Activated CD4-positive, alpha-beta T cell treated with anti-CD3 and anti-CD28 coated beads, Interleukin-2, amount 10 ng/mL, durations not matched to agents 24 days and 14 days (primary cell): ENCODE data around the gene CMTM7. TPM values are rescaled to one million over a fixed set of nuclear protein-coding genes. Genes with fewer than 3 reads are reported as not detected.

Experiments
- DNase-seq: peaks from one replicate; pipeline ENCODE4 v3.0.0; 2022
- H3K27ac Mint-ChIP-seq: one replicate; pipeline ENCODE4 v1.8.0; 2022; ENCODE audit warnings: mild to moderate bottlenecking, mixed read lengths
- H3K27me3 Mint-ChIP-seq: one replicate; pipeline ENCODE4 v1.8.0; 2022; ENCODE audit warnings: mixed read lengths
- H3K36me3 Mint-ChIP-seq: one replicate; pipeline ENCODE4 v1.8.0; 2022; ENCODE audit warnings: low read depth, mild to moderate bottlenecking, mixed read lengths
- H3K4me1 Mint-ChIP-seq: one replicate; pipeline ENCODE4 v1.8.0; 2021; ENCODE audit warnings: mixed read lengths
- H3K4me3 Mint-ChIP-seq: one replicate; pipeline ENCODE4 v1.8.0; 2022; ENCODE audit warnings: mild to moderate bottlenecking, moderate library complexity, mixed read lengths
- H3K9me3 Mint-ChIP-seq: one replicate; pipeline ENCODE4 v1.8.0; 2021; ENCODE audit warnings: mixed read lengths
- intact Hi-C: fragments of 100-400 bp; cut with micrococcal nuclease; formaldehyde crosslinking; loops from one replicate; pipeline ENCODE4 v1.15.1; 2023
- total RNA-seq: library from RNA; stranded (reverse); gene quantifications from 2 replicates; pipeline ENCODE4 v1.2.3, GENCODE V29; 2022

CMTM7 gene
- total RNA-seq, 1 donor from 2014 or later: 45.0 TPM

GRCh38 chr3:32413845-32414521 lies 22.3 kb downstream of the CMTM7 start:
- H3K27me3 Mint-ChIP-seq: no peaks in the 10 kb centered on the region
- peak overlapping the region; percentile 66 for H3K4me3 Mint-ChIP-seq
- H3K4me1 Mint-ChIP-seq: peaks cover 56% of the 10 kb centered on the region
- no peak for DNase-seq
- H3K27ac Mint-ChIP-seq: peak overlapping the region; percentile 88
- peaks cover 23% of the 10 kb centered on the region for H3K36me3 Mint-ChIP-seq
- intact Hi-C loops: loop anchor here (1.0 kb wide), 1 partner anchor 12 kb away; no protein-coding TSS in a partner anchor
- H3K9me3 Mint-ChIP-seq: no peaks in the 10 kb centered on the region

GRCh38 chr3:32414522-32415202 lies 23.0 kb downstream of the CMTM7 start:
- Mint-ChIP-seq H3K9me3 (no peaks in the 10 kb centered on the region), H3K27me3 (no peaks in the 10 kb centered on the region), H3K4me1 (peaks cover 58% of the 10 kb centered on the region), H3K36me3 (peaks cover 27% of the 10 kb centered on the region), H3K27ac (peak overlapping the region; percentile 88), H3K4me3 (peak overlapping the region; percentile 66)
- intact Hi-C loops: loop anchor here (1.0 kb wide), 1 partner anchor 12 kb away; no protein-coding TSS in a partner anchor
- DNase-seq: peak; percentile 88

GRCh38 chr3:32419742-32420125 lies 28.1 kb downstream of the CMTM7 start:
- Mint-ChIP-seq H3K9me3 (no peaks in the 10 kb centered on the region), H3K4me1 (peaks cover 77% of the 10 kb centered on the region), H3K4me3 (peak overlapping the region; percentile 60), H3K27ac (peak overlapping the region; percentile 87), H3K36me3 (peaks cover 30% of the 10 kb centered on the region), H3K27me3 (no peaks in the 10 kb centered on the region)
- DNase-seq: no peak
- intact Hi-C loops: loop anchor here (2.0 to 5.0 kb wide), 2 partner anchors 13 to 38 kb away; no protein-coding TSS in a partner anchor

- Mint-ChIP-seq H3K4me3 (peak overlapping the region; percentile 60), H3K9me3 (no peaks in the 10 kb centered on the region), H3K36me3 (peaks cover 31% of the 10 kb centered on the region), H3K27me3 (no peaks in the 10 kb centered on the region), H3K4me1 (peaks cover 77% of the 10 kb centered on the region), H3K27ac (peak overlapping the region; percentile 87)
- peak; percentile 74 for DNase-seq
- intact Hi-C loops: loop anchor here (5.0 kb wide), 1 partner anchor 37 kb away; no protein-coding TSS in a partner anchor
These were observed 28.7 kb downstream of the CMTM7 start for GRCh38 chr3:32420126-32421038.

GRCh38 chr3:32421185-32421584 lies 29.5 kb downstream of the CMTM7 start:
- H3K27me3 Mint-ChIP-seq: no peaks in the 10 kb centered on the region
- peak overlapping the region; percentile 85 for H3K27ac Mint-ChIP-seq
- H3K4me3 Mint-ChIP-seq: peak overlapping the region; percentile 60
- H3K36me3 Mint-ChIP-seq: peaks cover 24% of the 10 kb centered on the region
- no peaks in the 10 kb centered on the region for H3K9me3 Mint-ChIP-seq
- intact Hi-C loops: loop anchor here (5.0 kb wide), 1 partner anchor 36 kb away; no protein-coding TSS in a partner anchor
- peaks cover 73% of the 10 kb centered on the region for H3K4me1 Mint-ChIP-seq
- DNase-seq: no peak

- no peak for DNase-seq
- H3K9me3 Mint-ChIP-seq: no peaks in the 10 kb centered on the region
- H3K4me1 Mint-ChIP-seq: peaks cover 72% of the 10 kb centered on the region
- H3K4me3 Mint-ChIP-seq: no peak overlapping the region
- H3K27me3 Mint-ChIP-seq: no peaks in the 10 kb centered on the region
- H3K27ac Mint-ChIP-seq: peak overlapping the region; percentile 85
- peaks cover 22% of the 10 kb centered on the region for H3K36me3 Mint-ChIP-seq
- intact Hi-C loops: loop anchor here (5.0 kb wide), 1 partner anchor 35 kb away; no protein-coding TSS in a partner anchor
These were observed 30.6 kb downstream of the CMTM7 start for GRCh38 chr3:32421991-32422859.

DNA sequence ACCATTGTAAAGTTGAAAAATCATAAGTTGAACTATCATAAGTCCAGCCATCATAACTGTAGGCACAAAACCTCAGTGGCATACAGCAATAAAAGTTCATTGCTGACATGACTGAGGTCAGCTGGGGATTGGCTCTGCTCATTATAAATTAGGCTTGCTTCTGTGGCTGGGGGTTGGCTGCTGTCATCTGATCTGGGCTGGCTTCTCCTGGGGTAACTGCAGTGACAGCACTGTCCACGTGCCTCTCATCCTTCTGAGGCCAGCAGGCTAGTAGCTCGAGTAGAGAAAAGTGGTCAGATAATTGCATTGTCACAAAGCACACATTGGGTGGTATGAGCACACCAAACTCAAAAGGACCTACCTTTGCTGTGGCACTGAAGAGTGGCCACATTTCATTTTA lies 31.3 kb downstream of the CMTM7 start:
- H3K36me3 Mint-ChIP-seq: peaks cover 22% of the 10 kb centered on the region
- H3K9me3 Mint-ChIP-seq: no peaks in the 10 kb centered on the region
- intact Hi-C loops: loop anchor here (5.0 kb wide), 1 partner anchor 34 kb away; no protein-coding TSS in a partner anchor
- no peak for DNase-seq
- peaks cover 79% of the 10 kb centered on the region for H3K4me1 Mint-ChIP-seq
- no peaks in the 10 kb centered on the region for H3K27me3 Mint-ChIP-seq
- no peak overlapping the region for H3K4me3 Mint-ChIP-seq
- H3K27ac Mint-ChIP-seq: peak overlapping the region; percentile 72

DNA sequence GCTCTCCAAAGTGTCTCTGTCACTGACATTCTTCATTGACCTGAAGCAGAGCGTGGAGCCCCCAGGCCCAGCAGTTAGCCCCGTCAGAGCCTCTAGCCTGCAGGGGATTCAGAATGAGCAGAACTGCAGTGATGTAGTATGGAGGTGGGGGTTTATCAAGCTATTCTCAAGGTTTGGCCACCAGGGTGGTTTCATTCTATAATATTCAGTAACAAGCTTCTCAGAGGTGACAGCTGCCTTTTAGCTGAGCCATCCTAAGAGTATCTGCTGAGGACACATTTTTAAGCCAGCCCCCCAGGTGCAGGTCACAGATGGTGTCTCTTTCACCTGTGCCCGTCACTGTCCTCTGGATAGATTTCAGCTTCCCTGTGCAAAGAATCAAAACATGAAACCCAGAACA lies 31.9 kb downstream of the CMTM7 start:
- peaks cover 19% of the 10 kb centered on the region for H3K36me3 Mint-ChIP-seq
- intact Hi-C loops: loop anchor here (5.0 kb wide), 1 partner anchor 34 kb away; no protein-coding TSS in a partner anchor
- H3K4me3 Mint-ChIP-seq: no peak overlapping the region
- peaks cover 79% of the 10 kb centered on the region for H3K4me1 Mint-ChIP-seq
- no peak for DNase-seq
- peak overlapping the region; percentile 82 for H3K27ac Mint-ChIP-seq
- H3K27me3 Mint-ChIP-seq: no peaks in the 10 kb centered on the region
- H3K9me3 Mint-ChIP-seq: no peaks in the 10 kb centered on the region

DNA sequence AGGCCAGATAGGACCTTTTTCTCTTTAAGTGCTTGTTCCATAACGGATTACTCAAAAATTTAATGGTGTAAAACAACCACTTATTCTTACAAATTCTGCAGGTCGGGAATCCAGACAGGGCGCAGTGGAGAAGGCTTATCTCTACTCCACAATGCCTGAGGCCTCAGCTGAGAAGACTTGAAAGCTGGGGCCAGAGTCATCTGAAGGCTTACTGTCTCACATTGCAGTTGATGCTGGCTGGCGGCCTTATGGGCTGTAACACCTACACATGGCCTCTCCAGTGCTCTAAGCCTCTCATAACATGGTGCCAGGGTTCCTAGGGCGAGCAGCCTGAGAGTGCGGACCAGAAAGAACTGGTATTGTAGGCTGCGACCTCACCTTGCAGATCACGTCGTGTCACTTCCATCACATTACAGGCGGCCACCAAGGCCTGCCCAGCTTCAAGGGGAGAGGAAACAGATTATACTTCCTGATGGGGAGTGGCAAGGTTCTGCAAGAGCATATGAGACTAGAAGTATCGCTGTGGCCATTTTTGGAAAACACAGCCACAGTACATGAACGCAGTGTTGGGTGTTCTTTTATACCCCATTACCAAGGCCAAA lies 32.4 kb downstream of the CMTM7 start:
- peak overlapping the region; percentile 39 for H3K4me3 Mint-ChIP-seq
- peaks cover 18% of the 10 kb centered on the region for H3K36me3 Mint-ChIP-seq
- DNase-seq: no peak
- peaks cover 80% of the 10 kb centered on the region for H3K4me1 Mint-ChIP-seq
- H3K27me3 Mint-ChIP-seq: no peaks in the 10 kb centered on the region
- H3K9me3 Mint-ChIP-seq: no peaks in the 10 kb centered on the region
- H3K27ac Mint-ChIP-seq: peak overlapping the region; percentile 82
- intact Hi-C loops: loop anchor here (2.0 to 5.0 kb wide), 2 partner anchors 15 to 33 kb away; no protein-coding TSS in a partner anchor

DNA sequence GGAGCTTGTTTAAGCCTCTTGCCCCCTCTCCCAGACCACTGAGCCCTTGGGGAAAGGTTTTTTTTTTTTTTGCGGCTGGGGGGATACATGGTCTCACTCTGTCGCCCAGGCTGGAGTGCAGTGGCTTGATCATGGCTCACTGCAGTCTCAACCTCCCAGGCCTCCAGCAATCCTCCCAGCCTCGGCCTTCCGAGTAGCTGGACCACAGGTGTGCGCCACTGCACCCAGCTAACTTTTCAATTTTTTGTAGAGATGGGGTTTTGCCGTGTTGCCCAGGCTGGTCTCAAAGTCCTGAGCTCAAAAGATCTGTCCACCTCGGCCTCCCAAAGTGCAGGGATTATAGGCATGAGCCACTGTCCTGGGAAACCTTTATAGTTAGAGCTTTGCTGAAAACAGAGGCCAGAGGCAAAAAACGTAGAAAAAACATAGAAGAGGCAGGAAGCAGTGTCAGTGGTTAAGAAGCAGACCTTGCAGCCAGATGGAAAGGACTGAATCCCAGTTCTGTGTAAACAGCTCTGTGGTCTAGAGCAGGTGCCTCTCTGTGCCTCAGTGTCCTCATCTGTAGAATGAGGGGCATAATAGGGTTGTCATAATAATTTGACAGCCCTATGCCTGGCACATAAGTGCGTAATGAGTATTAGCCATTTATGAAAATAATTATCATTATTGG lies 33.1 kb downstream of the CMTM7 start:
- H3K27ac Mint-ChIP-seq: peak overlapping the region; percentile 89
- peaks cover 14% of the 10 kb centered on the region for H3K36me3 Mint-ChIP-seq
- peak overlapping the region; percentile 39 for H3K4me3 Mint-ChIP-seq
- peaks cover 76% of the 10 kb centered on the region for H3K4me1 Mint-ChIP-seq
- no peaks in the 10 kb centered on the region for H3K27me3 Mint-ChIP-seq
- DNase-seq: no peak
- no peaks in the 10 kb centered on the region for H3K9me3 Mint-ChIP-seq
- intact Hi-C loops: loop anchor here (2.0 to 5.0 kb wide), 2 partner anchors 14 to 33 kb away; no protein-coding TSS in a partner anchor

- peaks cover 78% of the 10 kb centered on the region for H3K4me1 Mint-ChIP-seq
- H3K4me3 Mint-ChIP-seq: peak overlapping the region; percentile 78
- no peaks in the 10 kb centered on the region for H3K27me3 Mint-ChIP-seq
- intact Hi-C loops: no loop called here
- peak overlapping the region; percentile 92 for H3K27ac Mint-ChIP-seq
- DNase-seq: peak; percentile 83
- H3K9me3 Mint-ChIP-seq: no peaks in the 10 kb centered on the region
- peaks cover 10% of the 10 kb centered on the region for H3K36me3 Mint-ChIP-seq
These were observed 36.7 kb downstream of the CMTM7 start for GRCh38 chr3:32428092-32429068.
